HCT116 (cell line): ENCODE results near the gene DTD1. TPM values are rescaled to one million over a fixed set of nuclear protein-coding genes. Genes with fewer than 3 reads are reported as not detected.

Experiments
- ATAC-seq: fragments of 200-7000 bp; cut with Tn5 transposase; 2 replicates; pipeline ENCODE4 v1.9.1; 2020; ENCODE audit warnings: mild to moderate bottlenecking, moderate library complexity
- BruUV-seq: library from RNA; stranded (reverse); fragments of 400-500 nt; replicated peaks from 2 replicates; lab custom pipeline; 2021; lab: Mats Ljungman, UMichigan
- CTCF ChIA-PET: fragments of 300-600 bp; sonication (Branson Sonifier 250); formaldehyde crosslinking; loops from one replicate; lab custom pipeline; 2021; ENCODE audit warnings: antibody characterized with exemption; lab: Charles Lee
- POLR2A ChIA-PET: fragments of 300-600, 350-600 bp; sonication (Branson Sonifier 250); formaldehyde crosslinking; loops from one replicate; lab custom pipeline; 2021; ENCODE audit warnings: antibody characterized with exemption; lab: Charles Lee
- RAD21 ChIA-PET, 2 experiments: fragments of 300-600 bp; sonication (Branson Sonifier 250); formaldehyde crosslinking; loops; one replicate each; lab custom pipeline; 2023; ENCODE audit warnings: low total read pairs in 2 of 2; ENCODE audit not compliant: uncharacterized antibody in 2 of 2, unreplicated experiment in 2 of 2, low non-redundant PET in 1 of 2; lab: Charles Lee
- DNase-seq: peaks from one replicate; pipeline ENCODE4 v3.0.0-alpha.2; 2010; ENCODE audit warnings: low read depth, low spot score
- H2AFZ ChIP-seq: fragments of 200-600 bp; shearing (Covaris generic), sonication (generic); 2 replicates; pipeline ENCODE4 v1.6.1; 2017; ENCODE audit warnings: low read depth, mixed run types, mixed read lengths, antibody characterized with exemption, low read length; ENCODE audit not compliant: poor library complexity, severe bottlenecking
- H3K27ac ChIP-seq: 2 replicates; pipeline ENCODE4 v1.5.1; 2012; ENCODE audit warnings: low read depth, low read length
- H3K27me3 ChIP-seq: fragments of 200-600 bp; sonication (generic); 2 replicates; pipeline ENCODE4 v1.6.1; 2016; ENCODE audit warnings: mixed run types, low read length, mixed read lengths; ENCODE audit not compliant: insufficient read depth
- H3K36me3 ChIP-seq, 2 experiments: fragments of 200-500 bp in 1 of 2; fragments of 200-600 bp in 1 of 2; sonication (Bioruptor generic) in 1 of 2; sonication (generic) in 1 of 2; 2 replicates each; pipeline versions ENCODE4 v1.5.1 to v1.6.1; 2014 to 2016; ENCODE audit warnings: low read length in 2 of 2, inconsistent platforms in 1 of 2, mixed read lengths in 1 of 2, mixed run types in 1 of 2; ENCODE audit not compliant: insufficient read depth in 2 of 2, control insufficient read depth in 1 of 2
- H3K4me1 ChIP-seq, 2 experiments: fragments of 200-600 bp in 1 of 2; sonication (generic) in 1 of 2; 2 replicates each; pipeline versions ENCODE4 v1.5.1 to v1.6.1; 2012 to 2017; ENCODE audit warnings: low read length in 2 of 2, inconsistent platforms in 1 of 2, mild to moderate bottlenecking in 1 of 2, mixed read lengths in 1 of 2, mixed run types in 1 of 2, moderate library complexity in 1 of 2; ENCODE audit not compliant: insufficient read depth in 2 of 2, control insufficient read depth in 1 of 2
- H3K4me2 ChIP-seq: fragments of 200-600 bp; sonication (generic); 2 replicates; pipeline ENCODE4 v1.6.1; 2017; ENCODE audit warnings: mixed run types, low read length, mixed read lengths
- H3K4me3 ChIP-seq, 2 experiments: fragments of 200-600 bp in 1 of 2; sonication (generic) in 1 of 2; replicated peaks in 1 of 2; 2 replicates each; pipeline ENCODE4 v1.5.1; 2011 to 2016; ENCODE audit warnings: low read length in 2 of 2, control low read depth in 1 of 2, low read depth in 1 of 2, mild to moderate bottlenecking in 1 of 2, mixed read lengths in 1 of 2, mixed run types in 1 of 2
- H3K79me2 ChIP-seq: fragments of 200-600 bp; sonication (generic); 2 replicates; pipeline ENCODE4 v1.6.1; 2017; ENCODE audit warnings: mild to moderate bottlenecking, mixed run types, low read length, moderate library complexity, mixed read lengths; ENCODE audit not compliant: insufficient read depth
- H3K9ac ChIP-seq: fragments of 200-600 bp; sonication (generic); 2 replicates; pipeline ENCODE4 v1.6.1; 2016; ENCODE audit warnings: low read length, mixed read lengths
- H3K9me2 ChIP-seq: fragments of 200-600 bp; sonication (generic), shearing (Covaris generic); 2 replicates; pipeline ENCODE4 v1.6.1; 2017; ENCODE audit warnings: mixed run types, mild to moderate bottlenecking, moderate library complexity; ENCODE audit not compliant: insufficient read depth
- H3K9me3 ChIP-seq, 2 experiments: fragments of 200-500 bp in 1 of 2; fragments of 200-600 bp in 1 of 2; sonication (Bioruptor generic) in 1 of 2; sonication (generic) in 1 of 2; 2 replicates each; pipeline ENCODE4 v1.6.1; 2014 to 2017; ENCODE audit warnings: low read length in 2 of 2, mixed read lengths in 2 of 2, inconsistent platforms in 1 of 2, low read depth in 1 of 2, mild to moderate bottlenecking in 1 of 2, mixed run types in 1 of 2, moderate library complexity in 1 of 2; ENCODE audit not compliant: control insufficient read depth in 1 of 2, insufficient read depth in 1 of 2
- H4K20me1 ChIP-seq: fragments of 200-600 bp; sonication (generic), shearing (Covaris generic); 2 replicates; pipeline ENCODE4 v1.6.1; 2017; ENCODE audit warnings: mixed run types, mild to moderate bottlenecking, moderate library complexity; ENCODE audit not compliant: insufficient read depth
- ATF3 ChIP-seq: IDR thresholded peaks from 2 replicates; pipeline ENCODE4 v1.6.1; 2012
- CBX3 ChIP-seq: IDR thresholded peaks from 2 replicates; pipeline ENCODE4 v1.6.1; 2012; ENCODE audit warnings: low read depth
- CEBPB ChIP-seq: IDR thresholded peaks from 2 replicates; pipeline ENCODE4 v1.6.1; 2012; ENCODE audit warnings: low read depth
- EGR1 ChIP-seq: IDR thresholded peaks from 2 replicates; pipeline ENCODE4 v1.6.1; 2012; ENCODE audit warnings: low read depth
- ELF1 ChIP-seq: IDR thresholded peaks from 2 replicates; pipeline ENCODE4 v1.6.1; 2012; ENCODE audit warnings: low read depth, borderline replicate concordance
- EZH2 ChIP-seq: fragments of 200-600 bp; sonication (generic); IDR thresholded peaks from 2 replicates; pipeline ENCODE4 v1.6.1; 2017; ENCODE audit warnings: antibody characterized with exemption, mixed run types
- EZH2phosphoT487 ChIP-seq: fragments of 200-600 bp; IDR thresholded peaks from 2 replicates; pipeline ENCODE4 v1.6.1; 2018; ENCODE audit warnings: antibody characterized with exemption, borderline replicate concordance
- FOSL1 ChIP-seq: IDR thresholded peaks from 2 replicates; pipeline ENCODE4 v1.6.1; 2012; ENCODE audit warnings: low read depth
- JUND ChIP-seq: IDR thresholded peaks from 2 replicates; pipeline ENCODE4 v1.6.1; 2012
- MAX ChIP-seq: IDR thresholded peaks from 2 replicates; pipeline ENCODE4 v1.6.1; 2012
- POLR2A ChIP-seq: IDR thresholded peaks from 2 replicates; pipeline ENCODE4 v1.7.0; 2011; ENCODE audit warnings: borderline replicate concordance; ENCODE audit not compliant: insufficient read depth, insufficient read length; ENCODE audit errors: extremely low read depth
- POLR2AphosphoS5 ChIP-seq: IDR thresholded peaks from 2 replicates; pipeline ENCODE4 v1.6.1; 2011; ENCODE audit warnings: mild to moderate bottlenecking, low read depth, low read length, moderate library complexity
- REST ChIP-seq: IDR thresholded peaks from 2 replicates; pipeline ENCODE4 v1.6.1; 2012; ENCODE audit warnings: low read depth
- SIN3A ChIP-seq: IDR thresholded peaks from 2 replicates; pipeline ENCODE4 v1.6.1; 2012; ENCODE audit warnings: low read depth
- SRF ChIP-seq: IDR thresholded peaks from 2 replicates; pipeline ENCODE4 v1.6.1; 2012; ENCODE audit warnings: low read depth
- TCF7L2 ChIP-seq: IDR thresholded peaks from 2 replicates; pipeline ENCODE4 v1.7.0; 2011; ENCODE audit warnings: borderline replicate concordance, inconsistent platforms; ENCODE audit not compliant: insufficient read depth, insufficient read length; ENCODE audit errors: extremely low read depth
- YY1 ChIP-seq: IDR thresholded peaks from 2 replicates; pipeline ENCODE4 v1.6.1; 2011; ENCODE audit warnings: low read length, low read depth, moderate library complexity, mild to moderate bottlenecking; ENCODE audit not compliant: insufficient replicate concordance; ENCODE audit errors: extremely low read depth
- ZNF274 ChIP-seq: fragments of 200-500 bp; sonication (Bioruptor generic); IDR thresholded peaks from 2 replicates; pipeline ENCODE4 v1.6.1; 2014; ENCODE audit warnings: mild to moderate bottlenecking, low read depth, low read length, inconsistent platforms
- intact Hi-C: fragments of 100-400 bp; cut with micrococcal nuclease; formaldehyde crosslinking; loops from 2 replicates; pipeline ENCODE4 v1.10.0; 2022
- total RNA-seq: library from RNA; stranded (reverse); gene quantifications from one replicate; pipeline ENCODE4 v1.2.1, GENCODE V29; 2021; ENCODE audit not compliant: unreplicated experiment

The DTD1 gene
- total RNA-seq, 1 experiment from 2014 or later, result 54.5 TPM

GRCh38 chr20:18775633-18776032 is 187.8 kb downstream of the DTD1 start:
- Histone ChIP-seq H3K79me2 (no peaks in the 10 kb centered on the region), H3K9me3 (no peaks in the 10 kb centered on the region), H3K9ac (no peak overlapping the region), H3K4me1 (no peaks in the 10 kb centered on the region), H4K20me1 (no peaks in the 10 kb centered on the region), H3K27me3 (0 out of 2 replicates have a peak, but pooled peaks cover 6% of the 10 kb centered on the region), H3K4me3 (no peak overlapping the region), H3K4me2 (no peak overlapping the region), H3K27ac (no peak overlapping the region), H2AFZ (no peak overlapping the region), H3K36me3 (no peaks in the 10 kb centered on the region), H3K9me2 (no peaks in the 10 kb centered on the region)
- TF ChIP-seq ATF3 (no peak), YY1 (no peak), CEBPB (no peak), EZH2 (no peak), POLR2AphosphoS5 (no peak), MAX (no peak), JUND (no peak), ELF1 (no peak), EZH2phosphoT487 (no peak), POLR2A (no peak), SRF (no peak), EGR1 (no peak), ZNF274 (no peak), FOSL1 (no peak), CBX3 (no peak), TCF7L2 (no peak), SIN3A (no peak), REST (no peak)
- POLR2A ChIA-PET, result no interaction called here
- no TSS peak for BruUV-seq
- intact Hi-C loops, result no loop called here
- ATAC-seq, result no peak
- RAD21 ChIA-PET, result no interaction called here
- DNase-seq, result no peak
- CTCF ChIA-PET, result no interaction called here
